Tibial nerve (tissue), 4 donors: ENCODE data around the gene DCTN4. TPM values are rescaled to one million over a fixed set of nuclear protein-coding genes. Genes with fewer than 3 reads are reported as not detected.

Experiments used
- DNase-seq, 2 donors: peaks; one replicate each; pipeline ENCODE4 v3.0.0-alpha.2; 2019; ENCODE audit warnings: low spot score in 2 of 2
- H3K27ac ChIP-seq, 4 donors: fragments of 200-600 bp; sonication (generic) in 3 of 4; one replicate each; pipeline ENCODE4 v1.5.1; 2017 to 2019; ENCODE audit warnings: mild to moderate bottlenecking in 1 of 4
- H3K27me3 ChIP-seq, 2 donors: fragments of 200-600 bp; sonication (generic) in 1 of 2; one replicate each; pipeline versions ENCODE4 v1.5.1 to v1.6.0; 2017 to 2019
- H3K36me3 ChIP-seq, 3 donors: fragments of 200-600 bp; sonication (generic); one replicate each; pipeline ENCODE4 v1.5.1; 2018 to 2019
- H3K4me1 ChIP-seq, 4 donors: fragments of 200-600 bp; sonication (generic) in 3 of 4; one replicate each; pipeline ENCODE4 v1.5.1; 2017 to 2019
- H3K4me3 ChIP-seq, 4 donors: fragments of 200-600 bp; sonication (generic) in 3 of 4; one replicate each; pipeline ENCODE4 v1.5.1; 2017 to 2019; ENCODE audit warnings: mild to moderate bottlenecking in 1 of 4, moderate library complexity in 1 of 4
- H3K9me3 ChIP-seq, 4 donors: fragments of 200-600 bp; sonication (generic) in 3 of 4; one replicate each; pipeline ENCODE4 v1.5.1; 2017 to 2019
- CTCF ChIP-seq, 5 experiments: fragments of 200-600 bp in 3 of 5; fragments of 450-650 bp in 2 of 5; sonication (generic) in 3 of 5; IDR thresholded peaks; one replicate each; pipeline ENCODE4 v1.5.1; 2016 to 2019; ENCODE audit warnings: antibody characterized with exemption in 5 of 5, mild to moderate bottlenecking in 3 of 5, moderate library complexity in 2 of 5
- EP300 ChIP-seq, 2 donors: sonication (generic); formaldehyde crosslinking; IDR thresholded peaks; one replicate each; pipeline ENCODE4 v1.6.1; 2017; ENCODE audit warnings: antibody characterized with exemption in 2 of 2, mild to moderate bottlenecking in 1 of 2
- POLR2A ChIP-seq, 2 donors: fragments of 450-650 bp; IDR thresholded peaks; one replicate each; pipeline ENCODE4 v1.6.1; 2017; ENCODE audit warnings: antibody characterized with exemption in 2 of 2, mild to moderate bottlenecking in 2 of 2, moderate library complexity in 2 of 2
- WGBS, 2 donors: methylation state at CpG; one replicate each; pipeline ENCODE4 v1.1.5; 2018; 5-methylcytosine and 5-hydroxymethylcytosine counted together
- total RNA-seq, 4 donors: library from RNA; depleted of rRNA; stranded (reverse); fragments of >200 nt; gene quantifications; one replicate each; pipeline ENCODE4 v1.1.0, GENCODE V29; 2016

Gene DCTN4
- total RNA-seq, 4 donors from 2014 or later, result 38.0 to 80.2 (median 63.4) TPM

- no peak for DNase-seq
- Histone ChIP-seq H3K9me3 (no peaks in the 10 kb centered on the region), H3K4me3 (no peak overlapping the region), H3K4me1 (peaks cover 0 to 71% (median 44%) of the 10 kb centered on the region in 4 donors), H3K27me3 (no peaks in the 10 kb centered on the region), H3K36me3 (no peaks in the 10 kb centered on the region), H3K27ac (peak overlapping the region in 1 of 4 donors; percentile 8)
- no peak for TF ChIP-seq POLR2A (IDR thresholded peaks at IDR 0.05)
- TF ChIP-seq EP300 (IDR thresholded peaks at IDR 0.05), result no peak
- TF ChIP-seq CTCF (IDR thresholded peaks at IDR 0.05), result no peak
- WGBS, 2 donors, result 31 to 42% methylated on average over 1 of the region's 1 CpG
These were observed 28.8 kb upstream of the DCTN4 start for GRCh38 chr5:150787656-150788055.

GRCh38 chr5:150786876-150787275 lies 28.1 kb upstream of the DCTN4 start:
- no peak overlapping the region for H3K4me3 ChIP-seq
- DNase-seq, result no peak
- no peak for TF ChIP-seq POLR2A (IDR thresholded peaks at IDR 0.05)
- no peak for TF ChIP-seq CTCF (IDR thresholded peaks at IDR 0.05)
- TF ChIP-seq EP300 (IDR thresholded peaks at IDR 0.05), result no peak
- H3K36me3 ChIP-seq, result no peaks in the 10 kb centered on the region
- H3K27ac ChIP-seq, result peak overlapping the region in 1 of 4 donors; percentile 8
- WGBS, 2 donors, result 83 to 86% methylated on average over 1 of the region's 1 CpG
- H3K4me1 ChIP-seq, result peaks cover 0 to 79% (median 49%) of the 10 kb centered on the region in 4 donors
- H3K9me3 ChIP-seq, result no peaks in the 10 kb centered on the region
- no peaks in the 10 kb centered on the region for H3K27me3 ChIP-seq

- 93% methylated on average over 1 of the region's 1 CpG for WGBS, 2 donors
These were observed 27.1 kb upstream of the DCTN4 start for GRCh38 chr5:150785950-150786349.

GRCh38 chr5:150783422-150783928 lies 24.7 kb upstream of the DCTN4 start:
- Histone ChIP-seq H3K27ac (peak overlapping the region; percentile 56 to 96 (median 93)), H3K4me3 (peak overlapping the region in 1 of 4 donors; percentile 4), H3K9me3 (no peaks in the 10 kb centered on the region), H3K4me1 (peaks cover 0 to 77% (median 55%) of the 10 kb centered on the region in 4 donors), H3K36me3 (no peaks in the 10 kb centered on the region), H3K27me3 (no peaks in the 10 kb centered on the region)
- WGBS, 2 donors, result 4 to 5% methylated on average over 7 of the region's 7 CpGs
- peak in 1 of 2 donors; percentile 70 for DNase-seq
- TF ChIP-seq CTCF (IDR thresholded peaks at IDR 0.05), result no peak
- TF ChIP-seq EP300 (IDR thresholded peaks at IDR 0.05), result peak; percentile 39 to 80

More at GRCh38 chr5:150785950-150786349, 27.1 kb upstream of the DCTN4 start:
- no peaks in the 10 kb centered on the region for H3K27me3 ChIP-seq
- no peaks in the 10 kb centered on the region for H3K9me3 ChIP-seq
- H3K27ac ChIP-seq, result peak overlapping the region in 1 of 4 donors; percentile 11
- H3K4me1 ChIP-seq, result peaks cover 0 to 82% (median 54%) of the 10 kb centered on the region in 4 donors
- H3K4me3 ChIP-seq, result no peak overlapping the region
- no peak for DNase-seq
- no peaks in the 10 kb centered on the region for H3K36me3 ChIP-seq
- TF ChIP-seq CTCF (IDR thresholded peaks at IDR 0.05) (no peak), POLR2A (IDR thresholded peaks at IDR 0.05) (no peak), EP300 (IDR thresholded peaks at IDR 0.05) (no peak)

GRCh38 chr5:150782850-150783249 lies 24.0 kb upstream of the DCTN4 start:
- H3K27me3 ChIP-seq, result no peaks in the 10 kb centered on the region
- peak overlapping the region; percentile 56 to 96 (median 93) for H3K27ac ChIP-seq
- H3K9me3 ChIP-seq, result no peaks in the 10 kb centered on the region
- WGBS, 2 donors, result 35 to 47% methylated on average over 3 of the region's 3 CpGs
- no peak for TF ChIP-seq POLR2A (IDR thresholded peaks at IDR 0.05)
- TF ChIP-seq EP300 (IDR thresholded peaks at IDR 0.05), result no peak
- TF ChIP-seq CTCF (IDR thresholded peaks at IDR 0.05), result no peak
- H3K4me3 ChIP-seq, result no peak overlapping the region
- H3K4me1 ChIP-seq, result peaks cover 0 to 76% (median 53%) of the 10 kb centered on the region in 4 donors
- H3K36me3 ChIP-seq, result no peaks in the 10 kb centered on the region
- DNase-seq, result no peak
